Body of pancreas (tissue), 4 donors: ENCODE results near the gene APCDD1. TPM values are rescaled to one million over a fixed set of nuclear protein-coding genes. Genes with fewer than 3 reads are reported as not detected.

Experiments
- ATAC-seq: fragments of 150-250 bp; one replicate; pipeline ENCODE4 v1.9.1; 2016
- DNase-seq, 4 donors: peaks; one replicate each; pipeline ENCODE4 v3.0.0-alpha.2; 2019
- H3K27ac ChIP-seq, 4 donors: fragments of 200-600 bp; sonication (generic); 1 replicate in 3 of 4; 2 replicates in 1 of 4; pipeline versions ENCODE4 v1.5.1 to v1.6.1; 2016 to 2019; ENCODE audit warnings: mild to moderate bottlenecking in 1 of 4, mixed read lengths in 1 of 4, moderate library complexity in 1 of 4
- H3K27me3 ChIP-seq, 2 donors: fragments of 200-600 bp; sonication (generic); one replicate each; pipeline ENCODE4 v1.6.0; 2016; ENCODE audit warnings: mild to moderate bottlenecking in 1 of 2
- H3K36me3 ChIP-seq, 2 donors: fragments of 200-600 bp; sonication (generic); replicated peaks in 1 of 2; 2 replicates each; pipeline ENCODE4 v1.5.1; 2016; ENCODE audit warnings: low read depth in 2 of 2; ENCODE audit not compliant: insufficient read depth in 1 of 2
- H3K4me1 ChIP-seq: fragments of 200-600 bp; sonication (generic); one replicate; pipeline ENCODE4 v1.6.0; 2016
- H3K4me3 ChIP-seq, 2 donors: fragments of 200-600 bp; sonication (generic); 1 replicate in 1 of 2; 2 replicates in 1 of 2; pipeline ENCODE4 v1.5.1; 2016 to 2019
- H3K9me3 ChIP-seq, 3 donors: fragments of 200-600 bp; sonication (generic); 1 replicate in 2 of 3; 2 replicates in 1 of 3; pipeline ENCODE4 v1.5.1; 2016
- POLR2A ChIP-seq, 3 donors: fragments of 450-650 bp; IDR thresholded peaks; one replicate each; pipeline ENCODE4 v1.6.1; 2016; ENCODE audit warnings: antibody characterized with exemption in 3 of 3, mild to moderate bottlenecking in 2 of 3
- WGBS, 2 donors: methylation state at CpG; one replicate each; pipeline ENCODE4 v1.1.5; 2017; 5-methylcytosine and 5-hydroxymethylcytosine counted together
- intact Hi-C: fragments of 100-400 bp; cut with DNase I; formaldehyde crosslinking; loops from one replicate; pipeline ENCODE4 v1.15.1; 2023
- total RNA-seq, 2 donors: library from RNA; depleted of rRNA; stranded (reverse); fragments of >200 nt; gene quantifications; one replicate each; pipeline ENCODE4 v1.1.0, GENCODE V29; 2016
- TF ChIP-seq, protein P1 (sequence below), 7 experiments: fragments of 450-650 bp in 4 of 7; fragments of 200-600 bp in 3 of 7; sonication (generic) in 3 of 7; IDR thresholded peaks; one replicate each; pipeline ENCODE4 v1.5.1; 2016 to 2019; ENCODE audit warnings: antibody characterized with exemption in 7 of 7

APCDD1 gene
- total RNA-seq, 2 donors from 2014 or later, result 8.6 to 31.3 TPM

DNA sequence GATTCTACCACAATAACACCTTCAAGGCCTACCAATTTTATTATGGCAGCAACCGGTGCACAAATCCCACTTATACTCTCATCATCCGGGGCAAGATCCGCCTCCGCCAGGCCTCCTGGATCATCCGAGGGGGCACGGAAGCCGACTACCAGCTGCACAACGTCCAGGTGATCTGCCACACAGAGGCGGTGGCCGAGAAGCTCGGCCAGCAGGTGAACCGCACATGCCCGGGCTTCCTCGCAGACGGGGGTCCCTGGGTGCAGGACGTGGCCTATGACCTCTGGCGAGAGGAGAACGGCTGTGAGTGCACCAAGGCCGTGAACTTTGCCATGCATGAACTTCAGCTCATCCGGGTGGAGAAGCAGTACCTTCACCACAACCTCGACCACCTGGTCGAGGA lies 17.1 kb downstream of the APCDD1 start:
- intact Hi-C loops, result no loop called here
- 90 to 95% methylated on average over 20 to 22 of the region's 22 CpGs for WGBS, 2 donors
- TF ChIP-seq POLR2A (IDR thresholded peaks at IDR 0.05), result no peak
- TF ChIP-seq, protein P1, sequence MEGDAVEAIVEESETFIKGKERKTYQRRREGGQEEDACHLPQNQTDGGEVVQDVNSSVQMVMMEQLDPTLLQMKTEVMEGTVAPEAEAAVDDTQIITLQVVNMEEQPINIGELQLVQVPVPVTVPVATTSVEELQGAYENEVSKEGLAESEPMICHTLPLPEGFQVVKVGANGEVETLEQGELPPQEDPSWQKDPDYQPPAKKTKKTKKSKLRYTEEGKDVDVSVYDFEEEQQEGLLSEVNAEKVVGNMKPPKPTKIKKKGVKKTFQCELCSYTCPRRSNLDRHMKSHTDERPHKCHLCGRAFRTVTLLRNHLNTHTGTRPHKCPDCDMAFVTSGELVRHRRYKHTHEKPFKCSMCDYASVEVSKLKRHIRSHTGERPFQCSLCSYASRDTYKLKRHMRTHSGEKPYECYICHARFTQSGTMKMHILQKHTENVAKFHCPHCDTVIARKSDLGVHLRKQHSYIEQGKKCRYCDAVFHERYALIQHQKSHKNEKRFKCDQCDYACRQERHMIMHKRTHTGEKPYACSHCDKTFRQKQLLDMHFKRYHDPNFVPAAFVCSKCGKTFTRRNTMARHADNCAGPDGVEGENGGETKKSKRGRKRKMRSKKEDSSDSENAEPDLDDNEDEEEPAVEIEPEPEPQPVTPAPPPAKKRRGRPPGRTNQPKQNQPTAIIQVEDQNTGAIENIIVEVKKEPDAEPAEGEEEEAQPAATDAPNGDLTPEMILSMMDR (IDR thresholded peaks at IDR 0.05), result no peak
- ATAC-seq (no peak), DNase-seq (no peak)
- H3K27ac ChIP-seq, result no peak overlapping the region
- peaks cover 11% of the 10 kb centered on the region for H3K4me1 ChIP-seq
- no peaks in the 10 kb centered on the region for H3K36me3 ChIP-seq
- no peaks in the 10 kb centered on the region for H3K9me3 ChIP-seq
- H3K27me3 ChIP-seq, result no peaks in the 10 kb centered on the region
- no peak overlapping the region for H3K4me3 ChIP-seq

DNA sequence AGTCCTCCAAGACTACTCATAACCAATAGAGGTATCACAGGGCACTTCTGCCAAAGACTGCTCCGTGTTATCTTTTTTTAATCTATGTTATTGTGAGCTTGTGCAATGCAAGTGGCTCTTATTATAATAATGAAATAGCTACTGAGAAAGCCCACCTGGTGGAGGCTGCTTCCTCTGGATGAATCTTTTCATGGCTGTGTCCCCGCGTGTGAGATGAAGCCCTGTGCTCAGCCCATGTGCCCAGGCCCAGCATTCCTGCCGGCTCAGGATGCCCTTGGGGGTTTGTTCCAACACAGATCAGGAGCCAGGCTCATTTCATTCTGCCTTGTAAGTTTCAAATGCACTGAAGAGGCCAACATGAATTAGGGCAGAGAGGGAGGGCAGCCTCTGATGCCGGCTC lies 18.7 kb downstream of the APCDD1 start:
- ATAC-seq (no peak), DNase-seq (no peak)
- WGBS, 2 donors, result 83 to 89% methylated on average over 5 of the region's 5 CpGs
- intact Hi-C loops, result no loop called here
- Histone ChIP-seq H3K27me3 (no peaks in the 10 kb centered on the region), H3K9me3 (no peaks in the 10 kb centered on the region), H3K27ac (no peak overlapping the region), H3K36me3 (no peaks in the 10 kb centered on the region), H3K4me3 (no peak overlapping the region), H3K4me1 (peaks cover 20% of the 10 kb centered on the region)
- TF ChIP-seq POLR2A (IDR thresholded peaks at IDR 0.05), result no peak
- TF ChIP-seq, protein P1 (IDR thresholded peaks at IDR 0.05), result no peak

DNA sequence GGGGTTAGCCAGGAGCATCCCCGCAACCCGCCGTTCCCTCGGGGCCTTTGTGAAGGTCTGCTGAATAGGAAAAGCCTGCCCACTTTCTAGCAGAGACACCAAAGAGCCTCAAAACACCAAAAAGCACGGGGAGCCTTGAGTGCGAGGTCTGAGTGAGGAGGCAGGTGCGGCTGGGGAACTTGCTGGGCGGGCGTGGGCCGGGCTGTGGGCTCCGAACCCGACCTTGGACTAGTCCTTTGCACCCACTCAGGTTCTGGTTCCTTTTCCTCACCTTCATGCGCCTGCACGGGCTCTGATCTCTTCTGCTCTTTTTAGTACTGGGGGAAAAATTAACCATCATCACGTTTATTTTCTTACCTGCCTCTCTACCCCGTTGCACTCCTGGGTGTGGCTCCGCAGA lies 19.9 kb downstream of the APCDD1 start:
- 94 to 95% methylated on average over 17 of the region's 17 CpGs for WGBS, 2 donors
- no peaks in the 10 kb centered on the region for H3K36me3 ChIP-seq

DNA sequence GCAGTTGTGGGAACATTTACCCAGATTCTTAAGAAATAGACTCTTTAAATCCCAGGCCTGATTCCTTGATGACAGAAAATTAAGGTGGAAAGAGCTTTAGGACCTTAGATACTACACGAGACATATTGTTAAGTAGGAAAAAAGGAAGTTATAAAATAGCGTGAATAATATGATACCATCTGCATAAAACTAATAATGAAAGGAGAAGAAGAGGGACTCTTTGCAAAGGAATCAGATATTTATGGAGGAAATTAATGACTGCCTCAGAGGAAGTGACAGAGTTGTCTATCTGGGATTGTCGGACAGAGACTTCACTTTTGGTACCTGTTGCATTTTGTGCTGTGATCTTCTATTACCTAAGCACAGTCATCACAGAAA lies 20.8 kb downstream of the APCDD1 start:
- intact Hi-C loops, result no loop called here
- WGBS, 2 donors, result 75 to 92% methylated on average over 3 of the region's 3 CpGs
- no peak for DNase-seq
- H3K27ac ChIP-seq, result no peak overlapping the region
- ATAC-seq, result no peak
- no peaks in the 10 kb centered on the region for H3K36me3 ChIP-seq
- H3K4me1 ChIP-seq, result peaks cover 20% of the 10 kb centered on the region
- H3K27me3 ChIP-seq, result no peaks in the 10 kb centered on the region
- no peak overlapping the region for H3K4me3 ChIP-seq
- TF ChIP-seq, protein P1 (IDR thresholded peaks at IDR 0.05), result no peak
- no peak for TF ChIP-seq POLR2A (IDR thresholded peaks at IDR 0.05)
- H3K9me3 ChIP-seq, result no peaks in the 10 kb centered on the region

More for the DNA sequence above, 19.9 kb downstream of the APCDD1 start:
- Histone ChIP-seq H3K27ac (no peak overlapping the region), H3K4me1 (peaks cover 20% of the 10 kb centered on the region), H3K4me3 (no peak overlapping the region), H3K9me3 (no peaks in the 10 kb centered on the region), H3K27me3 (no peaks in the 10 kb centered on the region)
- DNase-seq, result no peak
- TF ChIP-seq POLR2A (IDR thresholded peaks at IDR 0.05), result no peak
- TF ChIP-seq, protein P1 (IDR thresholded peaks at IDR 0.05), result no peak
- intact Hi-C loops, result no loop called here
- ATAC-seq, result no peak

DNA sequence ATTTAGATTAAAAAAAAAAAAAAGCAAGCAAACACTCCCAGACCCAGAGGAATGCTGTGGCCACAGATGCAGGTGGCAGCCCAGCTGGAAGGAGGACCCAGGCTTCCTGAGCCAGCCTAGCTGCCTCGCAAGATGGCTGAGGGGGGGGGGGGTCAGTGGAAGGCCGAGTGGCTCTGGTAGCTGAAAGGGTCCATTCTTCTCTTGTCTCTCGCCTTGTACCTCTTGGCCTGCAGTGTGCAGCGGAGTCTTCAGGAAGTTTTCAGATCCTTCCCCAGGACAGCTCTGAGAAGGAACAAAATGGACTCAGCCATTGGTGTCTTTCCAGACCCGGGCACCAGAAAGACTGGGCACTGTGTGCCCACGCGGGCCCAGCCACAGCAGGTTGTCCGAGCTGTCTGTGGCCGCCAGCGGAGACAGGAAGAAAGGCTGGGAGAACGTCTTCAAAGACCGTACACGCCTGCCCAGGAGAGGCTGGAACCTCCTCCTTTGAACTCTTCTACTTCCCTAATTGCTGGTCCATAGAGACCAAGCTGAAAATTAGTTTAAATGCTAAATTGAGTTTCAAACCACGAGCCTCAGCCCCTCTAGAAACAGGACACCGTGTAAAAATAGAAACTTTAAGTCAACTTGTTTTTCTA lies 21.3 kb downstream of the APCDD1 start:
- WGBS, 2 donors, result 67 to 83% methylated on average over 13 to 15 of the region's 15 CpGs
- H3K36me3 ChIP-seq, result no peaks in the 10 kb centered on the region
- no peak overlapping the region for H3K4me3 ChIP-seq
- H3K27me3 ChIP-seq, result no peaks in the 10 kb centered on the region
- no peak overlapping the region for H3K27ac ChIP-seq
- TF ChIP-seq, protein P1 (IDR thresholded peaks at IDR 0.05), result no peak
- TF ChIP-seq POLR2A (IDR thresholded peaks at IDR 0.05), result no peak
- H3K4me1 ChIP-seq, result peaks cover 20% of the 10 kb centered on the region
- ATAC-seq (no peak), DNase-seq (no peak)
- intact Hi-C loops, result no loop called here
- no peaks in the 10 kb centered on the region for H3K9me3 ChIP-seq
